Mesendoderm (in vitro differentiated cells): ENCODE results near the gene LCOR.

ENCODE experiments used
- DNase-seq: peaks from one replicate; pipeline ENCODE4 v3.0.0; 2013
- H2AK5ac ChIP-seq: 2 replicates; pipeline ENCODE4 v1.6.1; 2013; ENCODE audit warnings: low read length, inconsistent platforms
- H2BK120ac ChIP-seq: 2 replicates; pipeline ENCODE4 v1.6.1; 2013; ENCODE audit warnings: low read depth, mild to moderate bottlenecking, low read length, moderate library complexity, mixed read lengths
- H2BK15ac ChIP-seq: replicated peaks from 2 replicates; pipeline ENCODE4 v1.6.1; 2013; ENCODE audit warnings: low read depth, mild to moderate bottlenecking, moderate library complexity
- H2BK5ac ChIP-seq: 2 replicates; pipeline ENCODE4 v1.6.1; 2013; ENCODE audit warnings: low read length, inconsistent platforms
- H3K18ac ChIP-seq: 2 replicates; pipeline ENCODE4 v1.6.1; 2013; ENCODE audit warnings: mild to moderate bottlenecking, low read length, mixed read lengths
- H3K23ac ChIP-seq: one replicate; pipeline ENCODE4 v1.6.1; 2013; ENCODE audit warnings: low read length
- H3K27ac ChIP-seq: 2 replicates; pipeline ENCODE4 v1.5.1; 2013; ENCODE audit warnings: low read depth, mild to moderate bottlenecking, inconsistent platforms, low read length, moderate library complexity
- H3K27me3 ChIP-seq: 2 replicates; pipeline ENCODE4 v1.6.1; 2013; ENCODE audit warnings: low read length, control low read depth, mild to moderate bottlenecking, inconsistent platforms; ENCODE audit not compliant: insufficient read depth, poor library complexity
- H3K36me3 ChIP-seq: 2 replicates; pipeline ENCODE4 v1.6.1; 2013; ENCODE audit warnings: low read length, inconsistent platforms; ENCODE audit not compliant: control insufficient read depth, insufficient read depth
- H3K4ac ChIP-seq: one replicate; pipeline ENCODE4 v1.6.1; 2013; ENCODE audit warnings: low read depth, mild to moderate bottlenecking, low read length, moderate library complexity
- H3K4me1 ChIP-seq: 2 replicates; pipeline ENCODE4 v1.6.1; 2013; ENCODE audit warnings: low read depth, low read length, inconsistent platforms; ENCODE audit not compliant: control insufficient read depth
- H3K4me2 ChIP-seq: 2 replicates; pipeline ENCODE4 v1.6.1; 2013; ENCODE audit warnings: low read length
- H3K4me3 ChIP-seq: 2 replicates; pipeline ENCODE4 v1.5.1; 2013; ENCODE audit warnings: mild to moderate bottlenecking, low read length
- H3K56ac ChIP-seq: one replicate; pipeline ENCODE4 v1.6.1; 2013; ENCODE audit warnings: low read length
- H3K79me1 ChIP-seq: 2 replicates; pipeline ENCODE4 v1.6.1; 2013; ENCODE audit warnings: low read length, inconsistent platforms
- H3K79me2 ChIP-seq: 2 replicates; pipeline ENCODE4 v1.6.1; 2013; ENCODE audit warnings: mild to moderate bottlenecking, low read length; ENCODE audit not compliant: control insufficient read depth, insufficient read depth
- H3K9ac ChIP-seq: 2 replicates; pipeline ENCODE4 v1.6.1; 2013; ENCODE audit warnings: low read length, inconsistent platforms
- H4K5ac ChIP-seq: one replicate; pipeline ENCODE4 v1.6.1; 2013; ENCODE audit warnings: low read length
- H4K8ac ChIP-seq: one replicate; pipeline ENCODE4 v1.6.1; 2013; ENCODE audit warnings: low read depth, mild to moderate bottlenecking, control low read depth, low read length, moderate library complexity
- WGBS: extraction: QIAGEN DNeasy Blood & Tissue Kit; methylation state at CpG from one replicate; pipeline ENCODE4 v1.1.7; 2013; ENCODE audit warnings: low lambda C conversion rate, missing lambda C conversion rate; ENCODE audit not compliant: insufficient coverage; ENCODE audit errors: extremely low coverage; 5-methylcytosine and 5-hydroxymethylcytosine counted together

The LCOR gene

DNA sequence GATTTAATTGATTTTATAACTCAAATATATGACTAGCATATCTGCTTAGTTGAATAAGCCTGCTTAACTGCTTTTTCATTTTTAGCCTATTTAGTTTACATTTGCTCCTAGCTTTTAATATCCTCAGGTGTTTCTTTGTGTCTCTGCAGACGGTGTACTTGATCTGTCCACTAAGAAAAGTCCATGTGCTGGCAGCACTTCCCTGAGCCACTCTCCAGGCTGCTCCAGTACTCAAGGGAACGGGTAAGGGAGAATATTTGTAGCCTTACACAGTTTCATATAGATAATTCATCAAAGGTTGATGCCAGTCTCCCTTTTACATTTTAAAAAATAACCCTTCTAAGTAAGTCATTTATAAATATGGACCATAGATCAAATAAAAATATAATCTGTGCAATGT is 119.9 kb downstream of the LCOR start:
- H3K23ac ChIP-seq = no peak overlapping the region
- H3K79me2 ChIP-seq = no peaks in the 10 kb centered on the region
- H2BK5ac ChIP-seq = no peak overlapping the region
- H3K27ac ChIP-seq = no peak overlapping the region
- no peak overlapping the region for H3K4ac ChIP-seq
- no peak overlapping the region for H2BK15ac ChIP-seq
- no CpG with 5 or more reads among the region's 2 CpGs for WGBS
- H3K36me3 ChIP-seq = no peaks in the 10 kb centered on the region
- no peak overlapping the region for H2BK120ac ChIP-seq
- H4K5ac ChIP-seq = no peak overlapping the region
- H3K18ac ChIP-seq = no peak overlapping the region
- no peak overlapping the region for H3K4me2 ChIP-seq
- H2AK5ac ChIP-seq = no peak overlapping the region
- DNase-seq = no peak
- no peak overlapping the region for H3K56ac ChIP-seq
- H3K79me1 ChIP-seq = no peaks in the 10 kb centered on the region
- H4K8ac ChIP-seq = no peak overlapping the region
- no peaks in the 10 kb centered on the region for H3K4me1 ChIP-seq
- no peak overlapping the region for H3K9ac ChIP-seq
- H3K27me3 ChIP-seq = no peaks in the 10 kb centered on the region
- no peak overlapping the region for H3K4me3 ChIP-seq

- no peak overlapping the region for H3K56ac ChIP-seq
- H3K27ac ChIP-seq = no peak overlapping the region
- no peaks in the 10 kb centered on the region for H3K79me2 ChIP-seq
- H3K4me1 ChIP-seq = no peaks in the 10 kb centered on the region
- H4K8ac ChIP-seq = no peak overlapping the region
- no peaks in the 10 kb centered on the region for H3K79me1 ChIP-seq
- no peak overlapping the region for H3K4me2 ChIP-seq
- H3K36me3 ChIP-seq = no peaks in the 10 kb centered on the region
- no peak overlapping the region for H2AK5ac ChIP-seq
- H3K18ac ChIP-seq = no peak overlapping the region
- no peak overlapping the region for H4K5ac ChIP-seq
- WGBS = no CpG with 5 or more reads among the region's 4 CpGs
- no peak overlapping the region for H3K23ac ChIP-seq
- no peak overlapping the region for H3K9ac ChIP-seq
- no peak overlapping the region for H3K4ac ChIP-seq
- H2BK15ac ChIP-seq = no peak overlapping the region
- no peak overlapping the region for H2BK120ac ChIP-seq
- no peaks in the 10 kb centered on the region for H3K27me3 ChIP-seq
- H2BK5ac ChIP-seq = no peak overlapping the region
- DNase-seq = no peak
- no peak overlapping the region for H3K4me3 ChIP-seq
Measured at GRCh38 chr10:96955794-96956193, 123.7 kb downstream of the LCOR start.

DNA sequence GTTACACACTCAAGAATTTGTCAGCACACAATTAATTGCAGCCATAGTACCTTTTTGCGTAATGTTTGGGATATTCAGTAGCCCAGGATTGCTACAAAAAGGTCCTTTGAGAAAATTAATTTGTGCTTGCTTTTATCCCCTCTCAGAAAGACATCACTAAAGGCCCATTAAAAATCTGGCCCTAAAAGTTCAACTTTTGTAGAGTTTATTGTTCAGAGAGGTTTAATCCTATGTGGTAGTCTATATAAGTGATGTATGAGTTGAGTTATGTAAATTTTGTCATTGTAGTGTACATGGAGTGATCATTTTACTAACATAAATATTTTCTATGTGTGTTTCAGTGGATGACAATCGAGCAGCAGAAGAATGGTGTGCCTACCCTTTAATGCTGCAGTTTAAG is 126.0 kb downstream of the LCOR start:
- DNase-seq = no peak
- no peak overlapping the region for H3K4ac ChIP-seq
- no peak overlapping the region for H3K56ac ChIP-seq
- no peaks in the 10 kb centered on the region for H3K4me1 ChIP-seq
- no peak overlapping the region for H2BK15ac ChIP-seq
- no peaks in the 10 kb centered on the region for H3K36me3 ChIP-seq
- H4K8ac ChIP-seq = no peak overlapping the region
- no peak overlapping the region for H3K9ac ChIP-seq
- no peak overlapping the region for H3K18ac ChIP-seq
- no peak overlapping the region for H4K5ac ChIP-seq
- no peaks in the 10 kb centered on the region for H3K79me1 ChIP-seq
- H3K4me3 ChIP-seq = no peak overlapping the region
- H2BK120ac ChIP-seq = no peak overlapping the region
- H2AK5ac ChIP-seq = no peak overlapping the region
- H3K4me2 ChIP-seq = no peak overlapping the region
- H3K23ac ChIP-seq = no peak overlapping the region
- H3K27ac ChIP-seq = no peak overlapping the region
- no peak overlapping the region for H2BK5ac ChIP-seq
- H3K27me3 ChIP-seq = no peaks in the 10 kb centered on the region
- WGBS = no CpG with 5 or more reads among the region's 2 CpGs
- no peaks in the 10 kb centered on the region for H3K79me2 ChIP-seq

GRCh38 chr10:96959733-96960132 is 127.6 kb downstream of the LCOR start:
- H3K36me3 ChIP-seq = no peaks in the 10 kb centered on the region
- H2BK15ac ChIP-seq = no peak overlapping the region

GRCh38 chr10:96960872-96961271 is 128.8 kb downstream of the LCOR start:
- Histone ChIP-seq H4K5ac (no peak overlapping the region), H2BK120ac (no peak overlapping the region), H3K56ac (no peak overlapping the region), H3K79me2 (no peaks in the 10 kb centered on the region), H2BK5ac (no peak overlapping the region), H3K27me3 (no peaks in the 10 kb centered on the region), H3K9ac (no peak overlapping the region), H2AK5ac (no peak overlapping the region), H3K4me3 (no peak overlapping the region), H3K79me1 (no peaks in the 10 kb centered on the region), H3K18ac (no peak overlapping the region), H3K36me3 (no peaks in the 10 kb centered on the region), H4K8ac (no peak overlapping the region), H2BK15ac (no peak overlapping the region), H3K4me2 (no peak overlapping the region), H3K23ac (no peak overlapping the region), H3K4ac (no peak overlapping the region), H3K27ac (no peak overlapping the region), H3K4me1 (no peaks in the 10 kb centered on the region)
- WGBS = no CpG with 5 or more reads among the region's 2 CpGs
- no peak for DNase-seq

More at GRCh38 chr10:96959733-96960132, 127.6 kb downstream of the LCOR start:
- Histone ChIP-seq H3K18ac (no peak overlapping the region), H3K56ac (no peak overlapping the region), H3K79me2 (no peaks in the 10 kb centered on the region), H3K27ac (no peak overlapping the region), H2BK120ac (no peak overlapping the region), H3K4me2 (no peak overlapping the region), H3K9ac (no peak overlapping the region), H3K23ac (no peak overlapping the region), H4K8ac (no peak overlapping the region), H3K4me1 (no peaks in the 10 kb centered on the region), H3K4ac (no peak overlapping the region), H3K79me1 (no peaks in the 10 kb centered on the region), H2BK5ac (no peak overlapping the region), H2AK5ac (no peak overlapping the region), H3K4me3 (no peak overlapping the region), H3K27me3 (no peaks in the 10 kb centered on the region), H4K5ac (no peak overlapping the region)
- no peak for DNase-seq
- WGBS = no CpG with 5 or more reads among the region's 1 CpG

- H3K4me2 ChIP-seq = no peak overlapping the region
- no peak overlapping the region for H3K4me3 ChIP-seq
- no peak overlapping the region for H2BK15ac ChIP-seq
- H3K36me3 ChIP-seq = no peaks in the 10 kb centered on the region
- no peak overlapping the region for H4K5ac ChIP-seq
- H4K8ac ChIP-seq = no peak overlapping the region
- H2BK5ac ChIP-seq = no peak overlapping the region
- no peaks in the 10 kb centered on the region for H3K79me1 ChIP-seq
- no peak overlapping the region for H2AK5ac ChIP-seq
- no peaks in the 10 kb centered on the region for H3K4me1 ChIP-seq
- no CpG with 5 or more reads among the region's 2 CpGs for WGBS
- no peak overlapping the region for H3K27ac ChIP-seq
- no peak overlapping the region for H3K23ac ChIP-seq
- no peaks in the 10 kb centered on the region for H3K27me3 ChIP-seq
- H3K56ac ChIP-seq = no peak overlapping the region
- H2BK120ac ChIP-seq = no peak overlapping the region
- H3K9ac ChIP-seq = no peak overlapping the region
- H3K79me2 ChIP-seq = no peaks in the 10 kb centered on the region
- H3K4ac ChIP-seq = no peak overlapping the region
- no peak overlapping the region for H3K18ac ChIP-seq
- DNase-seq = no peak
Measured at GRCh38 chr10:96964131-96964530, 132.0 kb downstream of the LCOR start.
